ENCODE measurements around the gene HLA-E.

DNA sequence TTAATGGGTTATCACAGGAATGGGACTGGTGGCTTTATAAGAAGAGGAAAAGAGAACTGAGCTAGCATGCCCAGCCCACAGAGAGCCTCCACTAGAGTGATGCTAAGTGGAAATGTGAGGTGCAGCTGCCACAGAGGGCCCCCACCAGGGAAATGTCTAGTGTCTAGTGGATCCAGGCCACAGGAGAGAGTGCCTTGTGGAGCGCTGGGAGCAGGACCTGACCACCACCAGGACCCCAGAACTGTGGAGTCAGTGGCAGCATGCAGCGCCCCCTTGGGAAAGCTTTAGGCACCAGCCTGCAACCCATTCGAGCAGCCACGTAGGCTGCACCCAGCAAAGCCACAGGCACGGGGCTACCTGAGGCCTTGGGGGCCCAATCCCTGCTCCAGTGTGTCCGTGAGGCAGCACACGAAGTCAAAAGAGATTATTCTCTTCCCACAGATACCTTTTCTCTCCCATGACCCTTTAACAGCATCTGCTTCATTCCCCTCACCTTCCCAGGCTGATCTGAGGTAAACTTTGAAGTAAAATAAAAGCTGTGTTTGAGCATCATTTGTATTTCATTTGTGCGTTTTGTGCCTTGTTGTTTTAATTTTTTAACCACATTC is 4.4 kb downstream of the HLA-E start:
- TF ChIP-seq, protein P1, sequence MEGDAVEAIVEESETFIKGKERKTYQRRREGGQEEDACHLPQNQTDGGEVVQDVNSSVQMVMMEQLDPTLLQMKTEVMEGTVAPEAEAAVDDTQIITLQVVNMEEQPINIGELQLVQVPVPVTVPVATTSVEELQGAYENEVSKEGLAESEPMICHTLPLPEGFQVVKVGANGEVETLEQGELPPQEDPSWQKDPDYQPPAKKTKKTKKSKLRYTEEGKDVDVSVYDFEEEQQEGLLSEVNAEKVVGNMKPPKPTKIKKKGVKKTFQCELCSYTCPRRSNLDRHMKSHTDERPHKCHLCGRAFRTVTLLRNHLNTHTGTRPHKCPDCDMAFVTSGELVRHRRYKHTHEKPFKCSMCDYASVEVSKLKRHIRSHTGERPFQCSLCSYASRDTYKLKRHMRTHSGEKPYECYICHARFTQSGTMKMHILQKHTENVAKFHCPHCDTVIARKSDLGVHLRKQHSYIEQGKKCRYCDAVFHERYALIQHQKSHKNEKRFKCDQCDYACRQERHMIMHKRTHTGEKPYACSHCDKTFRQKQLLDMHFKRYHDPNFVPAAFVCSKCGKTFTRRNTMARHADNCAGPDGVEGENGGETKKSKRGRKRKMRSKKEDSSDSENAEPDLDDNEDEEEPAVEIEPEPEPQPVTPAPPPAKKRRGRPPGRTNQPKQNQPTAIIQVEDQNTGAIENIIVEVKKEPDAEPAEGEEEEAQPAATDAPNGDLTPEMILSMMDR (IDR thresholded peaks at IDR 0.05): no peak
- TF ChIP-seq POLR2A (IDR thresholded peaks at IDR 0.05): no peak

All from uterus (tissue), 2 donors.